ENCODE data around the gene EMC8. TPM values are rescaled to one million over a fixed set of nuclear protein-coding genes. Genes with fewer than 3 reads are reported as not detected.

Gene EMC8
- total RNA-seq, 6 experiments from 2014 or later, result 9.2 to 22.4 (median 12.1) TPM

DNA sequence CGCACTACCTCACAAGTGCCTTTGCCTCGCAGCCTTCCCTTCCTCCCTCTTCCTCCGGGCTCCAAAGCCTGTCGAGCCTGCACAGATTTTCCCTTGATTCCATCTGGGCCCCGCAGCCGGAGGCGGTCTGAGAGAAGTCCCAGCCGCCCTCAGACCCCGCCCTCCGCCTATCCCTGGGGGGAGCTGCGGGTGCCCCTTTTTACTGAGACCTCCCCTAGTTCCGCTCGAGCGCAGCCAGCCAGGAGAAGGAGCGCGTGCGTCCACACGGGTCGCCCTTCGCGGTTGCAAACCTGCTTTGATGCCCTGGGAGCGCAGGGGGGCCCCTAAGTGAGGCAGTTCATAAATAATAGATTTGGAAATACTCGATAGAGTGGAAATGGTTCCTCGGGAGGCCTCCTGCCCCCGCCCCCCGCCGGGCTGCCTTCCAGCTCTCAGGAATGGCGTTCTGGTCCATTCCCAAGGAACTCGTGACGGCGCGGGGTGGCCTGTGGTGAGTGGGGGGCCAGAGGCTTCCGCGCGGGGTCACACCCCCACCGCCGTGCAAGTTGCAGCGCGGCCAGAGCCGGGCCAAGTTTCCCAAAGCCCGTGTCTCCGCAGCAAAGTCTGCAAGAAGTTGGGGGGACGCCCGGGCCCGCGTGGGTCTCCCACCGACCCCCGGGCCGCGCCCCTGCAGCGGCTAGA, 49.1 kb downstream of the EMC8 start:
- intact Hi-C loops (cut with DNase I), result no loop called here
- Histone ChIP-seq H3K36me3 (no peaks in the 10 kb centered on the region), H3K9me3 (no peaks in the 10 kb centered on the region), H3K27ac (no peak overlapping the region), H3K4me1 (peaks cover 0 to 13% (median 0%) of the 10 kb centered on the region in 4 donors), H3K27me3 (no peaks in the 10 kb centered on the region), H3K4me3 (peak overlapping the region; percentile 38 to 61 (median 40))
- ATAC-seq (peak in 3 of 4 donors; percentile 4 to 9 (median 9)), DNase-seq (peak in 1 of 3 donors; percentile 35)
- 10% methylated on average over 18 of the region's 51 CpGs for WGBS (ENCODE audit: insufficient coverage, low coverage, low lambda C conversion rate, missing lambda C conversion rate)
- TF ChIP-seq CTCF (IDR thresholded peaks at IDR 0.05), result no peak
- TF ChIP-seq POLR2A (IDR thresholded peaks at IDR 0.05), result no peak

DNA sequence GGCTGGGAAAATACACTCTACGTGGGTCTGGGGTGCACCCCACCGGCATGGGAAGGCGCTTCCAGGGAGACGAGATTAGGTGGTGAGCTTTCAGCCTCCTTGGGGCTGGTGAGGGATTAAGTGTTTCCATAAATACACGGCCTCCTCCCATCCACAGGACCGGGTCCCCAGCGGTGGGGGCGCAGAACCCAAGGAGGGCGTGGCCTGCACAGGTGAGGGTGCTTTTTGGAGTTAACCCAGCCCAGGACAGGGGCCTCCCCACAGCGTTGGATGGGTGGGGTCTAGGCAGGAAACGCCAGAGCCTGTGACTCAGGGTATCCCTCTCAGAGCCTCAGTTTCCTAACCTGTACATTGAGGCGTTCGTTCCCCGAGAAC, 49.6 kb downstream of the EMC8 start:
- DNase-seq, result no peak
- no peak overlapping the region for H3K27ac ChIP-seq
- H3K4me3 ChIP-seq, result peak overlapping the region in 1 of 3 donors; percentile 40
- no peaks in the 10 kb centered on the region for H3K36me3 ChIP-seq
- TF ChIP-seq CTCF (IDR thresholded peaks at IDR 0.05) (no peak), POLR2A (IDR thresholded peaks at IDR 0.05) (no peak)
- H3K27me3 ChIP-seq, result no peaks in the 10 kb centered on the region
- intact Hi-C loops (cut with DNase I), result no loop called here
- no peak for ATAC-seq
- H3K4me1 ChIP-seq, result peaks cover 0 to 13% (median 0%) of the 10 kb centered on the region in 4 donors
- WGBS (ENCODE audit: insufficient coverage, low coverage, low lambda C conversion rate, missing lambda C conversion rate), result 55% methylated on average over 6 of the region's 14 CpGs
- H3K9me3 ChIP-seq, result no peaks in the 10 kb centered on the region

DNA sequence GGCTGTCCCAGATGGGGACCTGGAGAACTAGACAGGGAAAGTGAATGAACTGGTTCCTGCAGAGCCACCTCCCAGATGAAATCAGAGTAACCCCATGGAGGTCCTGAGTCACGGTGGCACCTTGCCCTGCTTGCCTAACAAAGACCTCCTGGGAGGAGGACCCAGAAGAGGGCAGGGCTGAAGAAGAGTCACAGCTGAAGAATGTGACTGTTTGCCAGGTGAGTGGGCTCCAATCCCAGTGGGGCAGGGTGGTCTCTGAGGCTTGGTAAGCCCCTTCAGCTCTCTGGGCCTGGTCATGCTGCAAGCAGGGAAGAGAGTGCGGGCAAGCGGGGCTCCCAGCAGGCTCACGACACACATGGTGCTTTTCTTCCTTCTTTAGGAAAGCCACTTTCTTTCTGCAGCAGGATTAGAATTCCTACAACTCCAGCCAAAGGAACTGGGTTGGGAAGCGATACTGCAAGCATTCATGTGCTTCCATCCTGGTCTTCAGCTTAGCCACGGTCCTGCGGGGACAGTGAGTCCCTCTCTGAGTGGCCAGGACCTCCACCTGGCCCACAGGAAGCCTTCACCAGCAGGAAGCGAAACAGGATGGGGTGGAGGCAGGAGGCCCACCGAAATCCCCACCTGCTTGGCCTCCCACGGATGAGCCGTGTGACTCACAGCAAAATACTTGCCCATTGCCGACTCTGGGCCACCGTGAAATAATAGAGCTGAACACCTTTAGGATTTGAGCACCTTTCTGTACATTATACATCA, 52.7 kb downstream of the EMC8 start:
- no peak for ATAC-seq
- Histone ChIP-seq H3K27ac (no peak overlapping the region), H3K4me3 (no peak overlapping the region), H3K36me3 (no peaks in the 10 kb centered on the region), H3K27me3 (no peaks in the 10 kb centered on the region), H3K9me3 (no peaks in the 10 kb centered on the region), H3K4me1 (peaks cover 0 to 13% (median 0%) of the 10 kb centered on the region in 4 donors)
- 70% methylated on average over 7 of the region's 13 CpGs for WGBS (ENCODE audit: insufficient coverage, low coverage, low lambda C conversion rate, missing lambda C conversion rate)
- intact Hi-C loops (cut with DNase I), result no loop called here
- no peak for TF ChIP-seq CTCF (IDR thresholded peaks at IDR 0.05)
- no peak for TF ChIP-seq POLR2A (IDR thresholded peaks at IDR 0.05)
- DNase-seq, result no peak

GRCh38 chr16:85738923-85739715, 60.2 kb downstream of the EMC8 start:
- TF ChIP-seq CTCF (IDR thresholded peaks at IDR 0.05), result no peak
- TF ChIP-seq POLR2A (IDR thresholded peaks at IDR 0.05), result no peak
- H3K4me1 ChIP-seq, result no peaks in the 10 kb centered on the region
- no peaks in the 10 kb centered on the region for H3K27me3 ChIP-seq
- H3K4me3 ChIP-seq, result no peak overlapping the region
- DNase-seq (no peak), ATAC-seq (no peak)
- H3K36me3 ChIP-seq, result no peaks in the 10 kb centered on the region
- WGBS (ENCODE audit: insufficient coverage, low coverage, low lambda C conversion rate, missing lambda C conversion rate), result 75% methylated on average over 7 of the region's 13 CpGs
- no peaks in the 10 kb centered on the region for H3K9me3 ChIP-seq
- intact Hi-C loops (cut with DNase I), result no loop called here
- no peak overlapping the region for H3K27ac ChIP-seq

Data from right lobe of liver (tissue), 6 donors.